Inferior parietal cortex (tissue), 1 donor: ENCODE measurements around the gene ACTN1.
A peak's percentile ranks its signal among the peaks of the same experiment; 100 is the strongest.

Experiments used
- DNase-seq: peaks from one replicate; pipeline ENCODE4 v3.0.0-alpha.2; 2016; ENCODE audit errors: extremely low spot score

The ACTN1 gene

GRCh38 chr14:68919129-68919927 is 59.8 kb downstream of the ACTN1 start:
- DNase-seq = no peak

- DNase-seq = no peak
Measured at GRCh38 chr14:68918612-68919011, 60.5 kb downstream of the ACTN1 start.

DNA sequence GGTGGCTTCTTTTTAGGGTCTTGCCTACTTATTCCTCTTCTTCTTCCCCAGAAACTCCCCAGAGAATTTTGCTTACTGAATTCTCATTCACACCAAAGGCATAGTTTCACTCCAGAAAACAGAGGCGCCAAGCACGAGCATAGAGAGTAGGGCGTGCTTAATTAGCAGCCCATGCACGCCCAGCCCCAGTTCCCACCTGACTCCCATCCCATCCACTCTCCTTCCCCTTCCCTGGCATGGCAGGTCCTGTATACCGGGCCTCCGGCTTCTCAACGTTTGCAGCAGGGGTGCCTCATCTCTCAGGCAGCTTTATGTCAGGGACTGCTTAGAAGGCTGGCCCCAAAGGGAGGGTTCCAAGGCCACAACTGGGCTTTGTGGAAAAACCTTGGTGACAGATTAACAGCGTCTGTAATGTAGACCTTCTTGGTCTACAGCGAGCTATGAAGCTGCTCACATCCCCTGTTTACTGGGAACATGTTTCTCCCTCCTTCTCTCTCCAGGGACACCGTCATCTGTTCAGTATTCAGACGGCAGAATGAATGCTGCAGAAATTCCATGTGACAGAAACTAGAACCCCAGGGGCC is 62.7 kb downstream of the ACTN1 start:
- no peak for DNase-seq

DNA sequence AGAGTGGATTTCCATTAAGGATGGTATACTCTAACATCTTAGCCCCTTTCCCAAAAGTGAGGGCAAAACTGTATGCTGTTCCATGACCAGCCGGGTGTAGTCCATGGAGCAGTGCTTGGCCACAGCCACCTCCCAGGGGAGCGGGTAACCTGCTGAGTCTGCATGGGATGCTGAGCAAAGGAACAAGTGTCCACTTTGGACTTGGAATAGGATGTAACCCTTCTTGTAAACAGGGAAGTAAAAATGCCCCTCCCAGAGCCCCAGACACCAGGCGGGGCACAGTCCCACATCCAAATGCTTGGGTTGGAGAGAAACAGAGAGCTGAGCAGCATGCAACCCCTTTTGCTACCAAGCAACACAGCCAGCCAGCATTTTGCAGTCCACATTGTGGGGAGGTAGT is 65.6 kb downstream of the ACTN1 start:
- no peak for DNase-seq

GRCh38 chr14:68911594-68912227 is 67.4 kb downstream of the ACTN1 start:
- DNase-seq = peak; percentile 82

GRCh38 chr14:68910540-68910939 is 68.6 kb downstream of the ACTN1 start:
- DNase-seq = no peak

GRCh38 chr14:68908803-68909202 is 70.3 kb downstream of the ACTN1 start:
- no peak for DNase-seq

DNA sequence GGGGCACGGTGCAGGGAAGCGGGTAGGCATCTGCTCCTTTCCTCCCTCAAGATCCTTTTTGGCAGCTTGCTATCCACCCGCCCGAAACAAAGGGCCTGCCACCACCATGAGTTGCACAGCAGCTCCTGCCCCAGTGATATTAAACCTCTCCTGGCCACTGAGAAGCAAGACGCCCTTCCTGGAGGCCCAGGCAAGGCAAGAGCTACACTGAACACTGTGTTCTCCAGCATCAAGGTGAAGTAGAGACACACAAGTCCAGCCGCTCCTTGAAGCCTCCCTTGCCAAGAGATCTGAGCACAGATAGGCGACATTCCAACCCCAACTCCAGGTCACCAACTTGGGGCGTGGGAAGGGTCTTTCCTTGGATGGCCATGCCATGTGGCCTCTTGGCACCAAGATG is 70.9 kb downstream of the ACTN1 start:
- DNase-seq = no peak

- DNase-seq = no peak
Measured at GRCh38 chr14:68906439-68906838, 72.7 kb downstream of the ACTN1 start.

DNA sequence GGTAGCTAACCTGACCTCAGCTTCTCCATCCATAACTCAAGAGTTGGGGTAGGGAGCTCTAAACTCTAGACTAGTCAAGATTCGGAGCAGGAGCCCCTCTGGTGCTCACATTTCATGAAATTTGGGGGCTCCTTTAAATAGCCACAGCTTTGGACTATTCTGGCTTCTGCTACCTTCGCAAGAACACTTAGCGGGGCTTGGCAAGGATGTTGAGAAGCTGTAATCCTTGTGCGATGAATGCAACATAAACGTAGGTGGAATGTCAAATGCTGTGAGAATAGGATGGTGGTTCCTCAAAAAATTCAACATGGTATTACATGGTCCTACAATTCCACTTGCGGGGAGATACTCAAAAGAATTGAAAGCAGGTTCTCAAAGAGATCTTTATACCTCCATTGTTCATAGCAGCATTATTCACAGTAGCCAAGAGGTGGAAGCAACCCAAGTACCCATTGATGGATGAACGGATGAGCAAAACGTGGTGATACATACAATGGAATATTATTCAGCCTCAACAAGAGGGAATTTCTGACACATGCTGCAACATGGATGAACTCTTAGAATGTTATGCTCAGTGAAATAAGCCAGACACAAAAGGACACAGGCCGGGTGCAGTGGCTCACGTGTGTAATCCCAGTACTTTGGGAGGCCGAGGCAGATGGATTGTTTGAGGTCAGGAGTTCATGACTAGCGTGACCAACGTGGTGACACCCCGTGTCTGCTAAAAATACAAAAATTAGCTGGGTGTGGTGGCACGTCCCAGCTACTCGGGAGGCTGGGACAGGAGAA is 73.8 kb downstream of the ACTN1 start:
- peak; percentile 38 for DNase-seq

DNA sequence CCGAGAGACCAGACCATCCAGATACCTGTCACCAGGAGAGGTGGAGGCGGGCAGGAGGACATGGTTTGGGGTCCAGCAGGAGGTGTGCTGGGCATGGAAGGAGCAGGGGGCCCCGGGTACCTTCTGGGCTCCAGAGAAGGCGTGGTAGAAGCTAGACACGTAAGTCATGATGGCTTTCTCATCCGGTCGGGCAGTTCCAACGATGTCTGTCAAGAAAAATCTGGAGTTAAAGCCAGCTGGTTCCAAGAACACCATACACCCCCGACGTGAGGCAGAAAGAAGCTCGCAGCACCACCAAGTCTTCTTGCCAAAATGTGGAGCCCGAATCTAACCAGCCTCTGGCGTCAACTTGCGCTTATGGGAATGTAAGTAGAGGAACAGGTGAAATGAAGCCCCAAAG is 76.7 kb downstream of the ACTN1 start:
- DNase-seq = no peak

DNA sequence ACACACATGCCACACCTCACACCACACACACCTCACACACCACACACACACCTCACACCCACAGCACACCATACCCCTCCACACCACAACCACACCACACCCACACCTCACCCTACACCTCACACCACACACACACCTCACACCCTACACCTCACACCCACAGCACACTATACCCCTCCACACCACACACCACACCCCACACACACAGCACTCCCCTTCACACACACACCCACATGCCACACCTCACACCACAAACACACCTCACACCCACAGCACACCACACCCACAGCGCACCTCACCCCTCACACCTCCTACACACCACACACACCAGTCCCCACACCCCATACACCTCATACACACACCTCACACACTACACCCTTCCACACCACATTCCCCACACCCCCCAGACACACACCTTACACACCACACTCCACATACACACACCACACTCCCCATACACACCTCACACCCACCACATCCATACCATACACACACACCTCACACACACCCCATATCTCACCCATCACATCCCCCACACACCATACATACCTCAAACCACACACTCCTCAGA is 80.0 kb downstream of the ACTN1 start:
- DNase-seq = no peak

- DNase-seq = no peak
Measured at GRCh38 chr14:68898248-68899032, 80.7 kb downstream of the ACTN1 start.

- DNase-seq = no peak
Measured at GRCh38 chr14:68897559-68898155, 81.4 kb downstream of the ACTN1 start.

DNA sequence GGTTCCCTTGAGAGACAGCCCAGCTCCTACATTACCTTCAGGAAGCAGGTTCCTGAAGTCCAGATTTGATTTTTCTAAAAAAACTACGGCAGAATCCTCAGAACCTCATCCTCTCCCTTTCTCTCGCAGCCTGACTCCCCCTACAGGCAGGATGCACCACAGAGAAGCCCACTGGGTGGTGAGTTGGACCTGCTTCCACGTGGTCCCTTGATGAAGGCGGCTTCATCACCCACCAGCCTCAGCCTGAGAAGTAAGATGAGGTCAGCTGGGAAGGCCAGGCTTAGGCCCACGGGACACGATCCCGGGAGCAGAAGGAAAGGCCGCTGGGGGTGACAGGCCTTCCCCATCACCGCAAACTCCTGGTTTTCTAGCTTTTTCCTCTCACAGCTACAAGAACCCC is 83.0 kb downstream of the ACTN1 start:
- no peak for DNase-seq

GRCh38 chr14:68894802-68895703 is 84.0 kb downstream of the ACTN1 start:
- no peak for DNase-seq

DNA sequence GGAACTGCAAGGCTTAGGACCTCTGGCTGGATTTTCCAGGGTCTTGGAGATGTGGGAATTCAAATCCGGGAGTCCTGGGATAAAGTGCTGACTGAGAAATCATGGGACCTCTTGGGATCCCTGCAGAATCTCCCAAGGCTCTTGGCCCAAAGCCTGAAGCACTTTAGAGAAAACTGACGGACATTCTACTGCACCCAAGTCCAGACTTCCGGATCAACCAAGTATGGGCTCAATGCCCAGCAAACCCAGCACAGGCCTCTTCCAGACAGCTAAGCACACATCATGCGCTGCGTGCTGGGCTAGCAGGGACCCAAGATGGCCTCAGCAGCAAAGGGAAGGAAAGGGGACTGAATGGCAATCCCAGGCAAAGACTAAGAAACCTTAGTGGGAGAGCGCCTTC is 85.0 kb downstream of the ACTN1 start:
- no peak for DNase-seq

DNA sequence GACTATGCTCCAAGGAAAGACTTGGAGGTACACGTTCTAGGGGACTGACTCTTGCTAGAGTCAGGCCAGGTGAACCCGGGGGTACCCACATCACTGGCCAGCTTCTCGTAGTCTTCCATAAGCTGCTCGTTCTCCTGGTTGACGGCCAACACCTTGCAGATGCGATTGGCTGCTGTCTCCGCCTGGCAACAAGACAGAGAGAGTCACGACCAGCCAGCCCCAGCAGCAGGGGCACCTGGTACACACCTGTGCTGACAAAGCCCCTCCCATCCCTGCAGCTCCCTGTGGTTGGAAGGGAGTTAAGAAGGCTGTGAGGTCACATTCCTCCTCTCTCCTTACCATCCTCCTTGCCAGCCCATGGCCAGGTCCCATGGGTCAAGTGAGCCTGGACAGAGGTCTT is 85.5 kb downstream of the ACTN1 start:
- no peak for DNase-seq

DNA sequence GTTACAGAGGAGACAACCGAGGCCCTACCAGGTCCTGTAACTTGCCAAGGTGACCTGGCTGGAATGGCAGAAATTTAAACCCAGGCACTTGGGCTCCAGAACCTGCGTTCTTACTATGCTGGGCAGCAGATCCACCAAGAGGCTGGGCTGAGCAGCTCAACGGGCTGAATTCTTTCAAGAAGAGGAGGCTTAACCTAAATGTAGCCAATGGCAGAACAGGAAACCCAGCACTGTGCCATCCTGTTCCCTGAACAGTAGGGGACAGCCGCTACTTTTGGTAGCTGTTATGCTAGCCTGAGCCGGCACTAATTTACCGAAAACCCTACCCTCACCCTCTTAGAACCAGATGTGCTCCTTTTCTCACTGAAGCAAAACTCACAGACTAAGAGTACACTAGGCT is 86.1 kb downstream of the ACTN1 start:
- no peak for DNase-seq
